GM12878 (cell line): ENCODE results near the gene ACTR8. TPM values are rescaled to one million over a fixed set of nuclear protein-coding genes. Genes with fewer than 3 reads are reported as not detected.

Experiments
- BACH1 ChIP-seq: fragments of 450-650 bp; IDR thresholded peaks from 2 replicates; pipeline ENCODE4 v1.6.1; 2017; ENCODE audit warnings: mild to moderate bottlenecking, borderline replicate concordance
- BCLAF1 ChIP-seq: fragments of 450-650 bp; IDR thresholded peaks from 2 replicates; pipeline ENCODE4 v1.6.1; 2017; ENCODE audit warnings: antibody characterized with exemption, mild to moderate bottlenecking, moderate library complexity
- CBFB ChIP-seq: IDR thresholded peaks from 2 replicates; pipeline ENCODE4 v1.6.1; 2016; ENCODE audit warnings: antibody characterized with exemption, low read depth
- CBX5 ChIP-seq: sonication (generic); IDR thresholded peaks from 2 replicates; pipeline ENCODE4 v1.6.1; 2016; ENCODE audit warnings: low read depth, moderate library complexity, mild to moderate bottlenecking, inconsistent platforms
- CHD4 ChIP-seq: fragments of 200-600 bp; sonication (generic); IDR thresholded peaks from 2 replicates; pipeline ENCODE4 v1.6.1; 2016; ENCODE audit warnings: mild to moderate bottlenecking
- ESRRA ChIP-seq: IDR thresholded peaks from 2 replicates; pipeline ENCODE4 v1.6.1; 2012; ENCODE audit warnings: mild to moderate bottlenecking, low read length, improper control_type of control experiment
- EZH2 ChIP-seq: IDR thresholded peaks from 2 replicates; pipeline ENCODE4 v1.6.1; 2012; ENCODE audit warnings: low read depth, mild to moderate bottlenecking, control low read depth, inconsistent platforms, low read length, borderline replicate concordance; ENCODE audit not compliant: control insufficient read depth
- GABPA ChIP-seq: IDR thresholded peaks from 2 replicates; pipeline ENCODE4 v1.6.1; 2014; ENCODE audit warnings: antibody characterized with exemption, low read depth, mild to moderate bottlenecking, inconsistent platforms
- GATAD2B ChIP-seq: fragments of 450-650 bp; conservative IDR thresholded peaks from 2 replicates; pipeline ENCODE4 v1.6.1; 2017; ENCODE audit warnings: low read depth, mild to moderate bottlenecking, moderate library complexity
- IRF3 ChIP-seq: fragments of 450-650 bp; IDR thresholded peaks from 2 replicates; pipeline ENCODE4 v1.6.1; 2014; ENCODE audit warnings: mild to moderate bottlenecking
- MTA3 ChIP-seq: IDR thresholded peaks from 2 replicates; pipeline ENCODE4 v1.6.1; 2012; ENCODE audit warnings: low read length, inconsistent platforms, borderline replicate concordance
- MYB ChIP-seq: fragments of 150-350 bp; IDR thresholded peaks from 2 replicates; pipeline ENCODE4 v1.6.1; 2014; ENCODE audit warnings: mild to moderate bottlenecking, low read depth, low read length, borderline replicate concordance
- PAX8 ChIP-seq: fragments of 450-650 bp; IDR thresholded peaks from 2 replicates; pipeline ENCODE4 v1.6.1; 2017; ENCODE audit warnings: mild to moderate bottlenecking, moderate library complexity
- RAD51 ChIP-seq: fragments of 450-650 bp; IDR thresholded peaks from 2 replicates; pipeline ENCODE4 v1.6.1; 2016; ENCODE audit warnings: moderate library complexity, mild to moderate bottlenecking, inconsistent platforms
- RBBP5 ChIP-seq: fragments of 200-600 bp; sonication (generic); conservative IDR thresholded peaks from 2 replicates; pipeline ENCODE4 v1.6.1; 2016
- RCOR1 ChIP-seq: conservative IDR thresholded peaks from 2 replicates; pipeline ENCODE4 v1.6.1; 2012; ENCODE audit warnings: low read depth, low read length, improper control_type of control experiment
- RELA ChIP-seq: fragments of 450-650 bp; IDR thresholded peaks from 2 replicates; pipeline ENCODE4 v1.8.0; 2014; ENCODE audit warnings: borderline replicate concordance; ENCODE audit not compliant: partially characterized antibody
- RELB ChIP-seq: fragments of 450-650 bp; IDR thresholded peaks from 2 replicates; pipeline ENCODE4 v1.6.1; 2017; ENCODE audit warnings: low read depth, mild to moderate bottlenecking, moderate library complexity
- SPI1 ChIP-seq: IDR thresholded peaks from 2 replicates; pipeline ENCODE4 v1.6.1; 2011; ENCODE audit warnings: low read depth, mild to moderate bottlenecking, low read length, moderate library complexity, borderline replicate concordance; ENCODE audit not compliant: insufficient read depth
- SREBF1 ChIP-seq: IDR thresholded peaks from 2 replicates; pipeline ENCODE4 v1.6.1; 2012; ENCODE audit warnings: mild to moderate bottlenecking, low read length
- ZBTB40 ChIP-seq: fragments of 450-650 bp; IDR thresholded peaks from 2 replicates; pipeline ENCODE4 v1.6.1; 2016; ENCODE audit warnings: mild to moderate bottlenecking, moderate library complexity, borderline replicate concordance
- polyA plus RNA-seq, 11 experiments: library from polyadenylated mRNA; depleted of rRNA in 4 of 11; unstranded in 6 of 11; stranded (reverse) in 5 of 11; fragments of >200 nt; fragmentation: Nextera tagmentation in 4 of 11; fragmentation: Illumina TruSeq in 1 of 11; extraction: Ambion mirVana in 4 of 11; extraction: Trizol in 1 of 11; gene quantifications; 1 replicate in 1 of 11; 2 replicates in 10 of 11; pipeline versions ENCODE4 v1.2.1 to v1.2.3, GENCODE V29; 2011 to 2016; ENCODE audit warnings: inconsistent platforms in 2 of 11, missing spikeins in 2 of 11, low read depth in 1 of 11
- total RNA-seq, 4 experiments: library from RNA; depleted of rRNA in 3 of 4; stranded (reverse); fragments of >200 nt in 3 of 4; fragmentation: Illumina TruSeq in 1 of 4; extraction: Trizol in 1 of 4; gene quantifications; 2 replicates each; pipeline versions ENCODE4 v1.2.1 to v1.2.3, GENCODE V29; 2013 to 2021

The ACTR8 gene
- total and polyA plus RNA-seq, 10 of the 15 experiments (the other 5 are each of a cell fraction or from before 2014, with no cell fraction given): 5.3 to 35.7 (median 26.4) TPM

GRCh38 chr3:53891497-53892285 is 9.7 kb upstream of the ACTR8 start, which contains the start of gene SELENOK (continued):
- TF ChIP-seq BCLAF1 (no peak), RELB (peak; percentile 70; the same call in 1 of the 2 replicates), CHD4 (no peak), RAD51 (no peak), CBX5 (0 out of 2 replicates have a peak, but pooled peaks have one; percentile 4), GABPA (peak; percentile 96), RELA (no peak), BACH1 (no peak; the same call in 1 of the 2 replicates), RCOR1 (no peak), MYB (no peak), SREBF1 (no peak), SPI1 (peak; percentile 51; the same call in 1 of the 2 replicates), CBFB (peak; percentile 79; the same call in 1 of the 2 replicates), IRF3 (no peak), GATAD2B (0 out of 2 replicates have a peak, but pooled peaks have one; percentile 35), MTA3 (no peak), PAX8 (no peak), RBBP5 (no peak), ESRRA (0 out of 2 replicates have a peak, but pooled peaks have one; percentile 72), EZH2 (no peak), ZBTB40 (peak; percentile 97)
